Osteocyte (in vitro differentiated cells): ENCODE measurements around the gene RCOR1. TPM values are rescaled to one million over a fixed set of nuclear protein-coding genes. Genes with fewer than 3 reads are reported as not detected.

Experiments
- DNase-seq: peaks from one replicate; pipeline ENCODE4 v3.0.0; 2021; ENCODE audit warnings: mixed read lengths; ENCODE audit not compliant: unreplicated experiment; ENCODE audit errors: extremely low spot score
- H3K27ac Mint-ChIP-seq: one replicate; pipeline ENCODE4 v1.8.0; 2021; ENCODE audit warnings: mild to moderate bottlenecking, mixed read lengths; ENCODE audit not compliant: unreplicated experiment
- H3K27me3 Mint-ChIP-seq: one replicate; pipeline ENCODE4 v1.8.0; 2021; ENCODE audit warnings: mixed read lengths; ENCODE audit not compliant: unreplicated experiment
- H3K36me3 Mint-ChIP-seq: one replicate; pipeline ENCODE4 v1.8.0; 2021; ENCODE audit warnings: mixed read lengths; ENCODE audit not compliant: unreplicated experiment
- H3K4me1 Mint-ChIP-seq: one replicate; pipeline ENCODE4 v1.8.0; 2021; ENCODE audit warnings: mixed read lengths; ENCODE audit not compliant: unreplicated experiment
- H3K4me3 Mint-ChIP-seq: one replicate; pipeline ENCODE4 v1.8.0; 2021; ENCODE audit warnings: mild to moderate bottlenecking, moderate library complexity, mixed read lengths; ENCODE audit not compliant: unreplicated experiment
- H3K9me3 Mint-ChIP-seq: one replicate; pipeline ENCODE4 v1.8.0; 2021; ENCODE audit warnings: mixed read lengths; ENCODE audit not compliant: unreplicated experiment
- total RNA-seq: library from RNA; stranded (reverse); gene quantifications from 2 replicates; pipeline ENCODE4 v1.2.1, GENCODE V29; 2021
- TF ChIP-seq, protein P1 (sequence below): fragments of 200-600 bp; sonication (generic); IDR thresholded peaks from 2 replicates; pipeline ENCODE4 v1.5.0; 2021; ENCODE audit warnings: antibody characterized with exemption, mild to moderate bottlenecking, moderate library complexity

The RCOR1 gene
- total RNA-seq, 1 donor from 2014 or later = 23.6 TPM

DNA sequence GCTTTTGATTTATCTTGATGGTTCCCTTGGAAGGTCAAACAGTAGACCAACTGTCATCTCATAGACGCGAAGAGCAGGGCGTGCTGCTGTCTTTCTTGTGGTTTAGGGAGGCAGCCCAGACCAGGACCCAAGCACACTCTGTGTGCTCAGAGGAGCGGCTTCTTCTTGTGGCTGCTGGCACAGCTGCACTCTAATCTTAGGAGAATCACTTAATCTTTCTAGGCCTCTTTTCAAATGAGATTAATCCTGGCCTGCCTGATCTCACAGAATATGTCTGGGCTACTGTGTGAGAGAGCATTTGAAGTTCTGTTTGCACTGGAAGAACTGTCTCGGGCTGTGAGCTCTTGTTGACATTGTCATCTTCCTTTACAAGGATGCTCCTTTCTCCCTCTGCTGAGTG is 124.8 kb downstream of the RCOR1 start:
- Mint-ChIP-seq H3K4me3 (no peak overlapping the region), H3K4me1 (peaks cover 4% of the 10 kb centered on the region), H3K27ac (no peak overlapping the region), H3K9me3 (no peaks in the 10 kb centered on the region), H3K27me3 (no peaks in the 10 kb centered on the region), H3K36me3 (peaks cover 36% of the 10 kb centered on the region)
- TF ChIP-seq, protein P1, sequence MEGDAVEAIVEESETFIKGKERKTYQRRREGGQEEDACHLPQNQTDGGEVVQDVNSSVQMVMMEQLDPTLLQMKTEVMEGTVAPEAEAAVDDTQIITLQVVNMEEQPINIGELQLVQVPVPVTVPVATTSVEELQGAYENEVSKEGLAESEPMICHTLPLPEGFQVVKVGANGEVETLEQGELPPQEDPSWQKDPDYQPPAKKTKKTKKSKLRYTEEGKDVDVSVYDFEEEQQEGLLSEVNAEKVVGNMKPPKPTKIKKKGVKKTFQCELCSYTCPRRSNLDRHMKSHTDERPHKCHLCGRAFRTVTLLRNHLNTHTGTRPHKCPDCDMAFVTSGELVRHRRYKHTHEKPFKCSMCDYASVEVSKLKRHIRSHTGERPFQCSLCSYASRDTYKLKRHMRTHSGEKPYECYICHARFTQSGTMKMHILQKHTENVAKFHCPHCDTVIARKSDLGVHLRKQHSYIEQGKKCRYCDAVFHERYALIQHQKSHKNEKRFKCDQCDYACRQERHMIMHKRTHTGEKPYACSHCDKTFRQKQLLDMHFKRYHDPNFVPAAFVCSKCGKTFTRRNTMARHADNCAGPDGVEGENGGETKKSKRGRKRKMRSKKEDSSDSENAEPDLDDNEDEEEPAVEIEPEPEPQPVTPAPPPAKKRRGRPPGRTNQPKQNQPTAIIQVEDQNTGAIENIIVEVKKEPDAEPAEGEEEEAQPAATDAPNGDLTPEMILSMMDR = no peak
- DNase-seq = peak; percentile 23

DNA sequence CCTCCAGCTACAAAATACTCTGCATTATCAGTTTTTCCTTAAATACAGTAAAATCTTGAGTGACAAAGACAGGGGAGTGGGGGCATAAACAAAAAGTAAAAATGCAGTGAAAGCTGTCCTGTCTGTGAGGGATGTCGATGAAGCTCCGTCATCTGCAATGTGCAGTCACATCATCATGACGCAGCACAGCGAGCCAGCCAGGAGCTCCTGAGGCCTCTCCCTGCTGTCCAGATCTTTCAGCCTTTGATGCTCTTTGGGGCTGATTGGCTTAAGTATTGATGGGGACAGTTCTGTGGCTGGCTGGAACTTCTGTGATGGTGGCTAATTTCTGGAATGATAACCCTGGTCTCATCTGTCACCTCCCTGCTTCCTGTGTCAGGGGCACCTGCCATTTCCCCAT is 130.2 kb downstream of the RCOR1 start:
- Mint-ChIP-seq H3K36me3 (peaks cover 61% of the 10 kb centered on the region), H3K4me3 (no peak overlapping the region), H3K27me3 (no peaks in the 10 kb centered on the region), H3K27ac (no peak overlapping the region), H3K9me3 (no peaks in the 10 kb centered on the region), H3K4me1 (no peaks in the 10 kb centered on the region)
- TF ChIP-seq, protein P1 = no peak
- peak; percentile 69 for DNase-seq

GRCh38 chr14:102723650-102724049 is 131.2 kb downstream of the RCOR1 start:
- H3K4me3 Mint-ChIP-seq = no peak overlapping the region
- DNase-seq = no peak
- TF ChIP-seq, protein P1 = no peak
- H3K36me3 Mint-ChIP-seq = peaks cover 68% of the 10 kb centered on the region
- no peaks in the 10 kb centered on the region for H3K4me1 Mint-ChIP-seq
- H3K9me3 Mint-ChIP-seq = no peaks in the 10 kb centered on the region
- H3K27me3 Mint-ChIP-seq = no peaks in the 10 kb centered on the region
- no peak overlapping the region for H3K27ac Mint-ChIP-seq

DNA sequence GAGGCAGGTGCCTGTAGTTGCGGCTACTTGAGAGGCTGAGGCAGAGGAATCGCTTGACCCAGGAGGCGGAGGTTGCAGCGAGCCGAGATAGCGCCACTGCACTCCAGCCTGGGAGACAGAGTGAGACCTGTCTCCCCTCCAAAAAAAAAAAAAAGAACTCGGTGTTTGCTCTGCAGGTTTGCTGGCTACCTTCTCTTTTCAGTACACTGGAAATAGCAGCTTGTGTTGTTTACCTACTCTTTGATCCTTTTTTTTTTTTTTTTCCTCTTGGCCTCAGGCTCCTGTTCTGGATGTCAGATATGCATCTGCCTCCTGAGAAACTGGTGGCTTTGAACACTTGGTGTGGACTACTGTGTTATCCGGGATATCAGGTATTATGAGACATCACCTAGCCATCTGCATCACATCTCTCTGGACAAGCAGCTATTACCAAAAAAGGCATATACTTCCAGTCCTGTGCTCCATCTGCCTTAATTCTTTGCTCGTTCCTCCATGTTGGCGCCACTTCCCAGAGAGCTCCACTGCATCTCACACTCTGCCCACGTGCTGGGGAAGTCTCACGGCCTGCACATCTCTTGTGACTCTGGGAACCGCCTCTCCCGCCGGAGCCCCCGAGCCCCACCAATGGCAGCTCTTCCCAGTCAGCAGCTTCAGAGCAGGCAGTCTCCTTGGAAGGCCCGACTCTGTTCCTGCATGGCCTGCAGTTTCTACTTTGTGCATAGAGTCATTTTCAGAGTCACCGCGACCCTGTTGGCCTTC is 133.9 kb downstream of the RCOR1 start:
- Mint-ChIP-seq H3K9me3 (no peaks in the 10 kb centered on the region), H3K36me3 (peaks cover 55% of the 10 kb centered on the region), H3K27ac (no peak overlapping the region), H3K4me3 (no peak overlapping the region), H3K4me1 (no peaks in the 10 kb centered on the region), H3K27me3 (no peaks in the 10 kb centered on the region)
- TF ChIP-seq, protein P1 = no peak
- peak; percentile 65 for DNase-seq

DNA sequence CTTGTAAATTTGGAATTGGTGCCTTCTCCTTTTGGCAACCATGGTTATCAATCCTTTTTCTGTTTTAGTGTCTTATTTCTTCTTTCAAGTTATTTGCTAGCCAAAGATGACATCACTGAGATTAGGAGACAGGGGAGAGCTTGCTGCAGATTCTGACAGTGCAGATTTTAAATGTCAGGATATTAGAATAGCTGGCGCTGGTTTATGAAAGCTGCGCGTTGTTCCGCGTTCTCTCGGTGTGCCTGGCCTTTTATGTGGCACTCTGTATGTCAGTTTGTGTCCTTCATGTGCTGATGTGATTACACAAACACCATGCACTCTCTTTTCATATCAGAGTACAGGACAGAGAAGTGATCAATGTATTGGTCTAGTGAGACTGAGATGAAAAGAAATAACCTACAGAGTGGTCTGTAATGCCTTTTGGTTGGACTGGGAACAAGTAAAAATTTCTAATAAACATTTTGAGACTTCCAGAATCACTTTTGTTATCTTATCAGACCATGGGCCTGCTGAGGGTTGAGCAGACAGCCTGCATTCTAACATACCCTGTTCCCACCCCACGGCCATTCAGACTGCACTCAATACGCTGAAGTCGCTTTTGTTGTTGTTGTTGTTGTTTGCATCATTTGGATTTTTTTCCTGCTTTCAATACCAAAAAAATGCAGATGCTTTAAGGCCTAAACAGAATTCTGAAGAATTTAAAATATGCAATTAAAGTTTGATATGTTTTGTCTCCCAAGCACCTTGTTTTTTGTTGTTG is 135.1 kb downstream of the RCOR1 start:
- Mint-ChIP-seq H3K4me3 (no peak overlapping the region), H3K36me3 (peaks cover 48% of the 10 kb centered on the region)
- DNase-seq = peak; percentile 42

More for the DNA sequence above, 135.1 kb downstream of the RCOR1 start:
- H3K4me1 Mint-ChIP-seq = no peaks in the 10 kb centered on the region
- no peaks in the 10 kb centered on the region for H3K9me3 Mint-ChIP-seq
- TF ChIP-seq, protein P1 = no peak
- H3K27me3 Mint-ChIP-seq = no peaks in the 10 kb centered on the region
- no peak overlapping the region for H3K27ac Mint-ChIP-seq
